Neutrophil (primary cell): ENCODE data around the gene ARL5C.

Experiments
- H3K27ac ChIP-seq: fragments of 200-600 bp; sonication (generic); 2 replicates; pipeline ENCODE4 v1.5.1; 2016; ENCODE audit warnings: mild to moderate bottlenecking, moderate library complexity
- H3K27me3 ChIP-seq: fragments of 200-600 bp; sonication (generic); 2 replicates; pipeline ENCODE4 v1.6.0; 2016; ENCODE audit warnings: mild to moderate bottlenecking
- H3K36me3 ChIP-seq: fragments of 200-600 bp; sonication (generic); 2 replicates; pipeline ENCODE4 v1.5.1; 2017
- H3K4me1 ChIP-seq, 2 experiments: fragments of 200-600 bp in 1 of 2; sonication (generic) in 1 of 2; 1 replicate in 1 of 2; 2 replicates in 1 of 2; pipeline versions ENCODE4 v1.5.1 to v1.6.1; 2013 to 2016; ENCODE audit warnings: low read depth in 1 of 2, low read length in 1 of 2, mild to moderate bottlenecking in 1 of 2, moderate library complexity in 1 of 2; ENCODE audit not compliant: control insufficient read depth in 1 of 2, insufficient read depth in 1 of 2
- H3K4me3 ChIP-seq, 2 experiments: fragments of 200-600 bp in 1 of 2; sonication (generic) in 1 of 2; 1 replicate in 1 of 2; 2 replicates in 1 of 2; pipeline ENCODE4 v1.5.1; 2013 to 2016; ENCODE audit warnings: low read depth in 1 of 2, low read length in 1 of 2, mild to moderate bottlenecking in 1 of 2, moderate library complexity in 1 of 2
- H3K9me3 ChIP-seq: fragments of 200-600 bp; sonication (generic); 2 replicates; pipeline ENCODE4 v1.5.1; 2016
- CTCF ChIP-seq: fragments of 200-600 bp; sonication (generic); IDR thresholded peaks from 2 replicates; pipeline ENCODE4 v1.5.1; 2016; ENCODE audit warnings: antibody characterized with exemption

ARL5C gene

GRCh38 chr17:39165841-39166349, at the start of gene ARL5C:
ARL5C (minus strand) TSS chr17:39166161; CDS start chr17:39165760, 401 bp downstream.
- Histone ChIP-seq H3K4me3 (peak within 1 kb of the TSS; percentile 47 to 49), H3K36me3 (no peaks in the 10 kb centered on the region), H3K4me1 (peaks cover 13 to 22% of the 10 kb centered on the region in 2 experiments), H3K9me3 (no peaks in the 10 kb centered on the region), H3K27me3 (peaks cover 47% of the 10 kb centered on the region), H3K27ac (no peak within 1 kb of the TSS)
- TF ChIP-seq CTCF, result no peak

- peaks cover 4 to 9% of the 10 kb centered on the region in 2 experiments for H3K4me1 ChIP-seq
- H3K9me3 ChIP-seq, result no peaks in the 10 kb centered on the region
- no peak for TF ChIP-seq CTCF
- no peak overlapping the region for H3K4me3 ChIP-seq
- H3K27ac ChIP-seq, result no peak overlapping the region
- no peaks in the 10 kb centered on the region for H3K36me3 ChIP-seq
- peaks cover 93% of the 10 kb centered on the region for H3K27me3 ChIP-seq
Observed at GRCh38 chr17:39213852-39214251, 47.9 kb upstream of the ARL5C start.

- no peak overlapping the region for H3K27ac ChIP-seq
- no peak overlapping the region for H3K4me3 ChIP-seq
- no peak for TF ChIP-seq CTCF
- no peaks in the 10 kb centered on the region for H3K9me3 ChIP-seq
- peaks cover 93% of the 10 kb centered on the region for H3K27me3 ChIP-seq
- no peaks in the 10 kb centered on the region for H3K36me3 ChIP-seq
- H3K4me1 ChIP-seq, result peaks cover 4 to 9% of the 10 kb centered on the region in 2 experiments
Observed at GRCh38 chr17:39212841-39213480, 47.0 kb upstream of the ARL5C start.

- Histone ChIP-seq H3K9me3 (no peaks in the 10 kb centered on the region), H3K27me3 (peaks cover 89% of the 10 kb centered on the region), H3K36me3 (no peaks in the 10 kb centered on the region), H3K4me3 (no peak overlapping the region), H3K4me1 (peaks cover 4 to 9% of the 10 kb centered on the region in 2 experiments), H3K27ac (no peak overlapping the region)
- TF ChIP-seq CTCF, result no peak
Observed at GRCh38 chr17:39212195-39212810, 46.3 kb upstream of the ARL5C start.

- Histone ChIP-seq H3K4me1 (peaks cover 4 to 9% of the 10 kb centered on the region in 2 experiments), H3K9me3 (no peaks in the 10 kb centered on the region), H3K27me3 (peaks cover 67% of the 10 kb centered on the region), H3K4me3 (no peak overlapping the region), H3K27ac (no peak overlapping the region), H3K36me3 (peaks cover 2% of the 10 kb centered on the region)
- no peak for TF ChIP-seq CTCF
Observed at GRCh38 chr17:39210093-39210434, 44.1 kb upstream of the ARL5C start.
